HG02571 (cell line): Measurements from ENCODE around the gene SLC1A2.

Experiments used
- ATAC-seq: cut with Tn5 transposase; IDR thresholded peaks from one replicate; pipeline ENCODE4 v1.9.1; 2021; ENCODE audit warnings: mild to moderate bottlenecking, moderate library complexity; ENCODE audit not compliant: unreplicated experiment

The SLC1A2 gene

GRCh38 chr11:35377262-35377661 lies 42.1 kb downstream of the SLC1A2 start:
- no peak for ATAC-seq

- ATAC-seq, result no peak
Observed at GRCh38 chr11:35376613-35377012, 42.7 kb downstream of the SLC1A2 start.

GRCh38 chr11:35376118-35376510 lies 43.2 kb downstream of the SLC1A2 start:
- no peak for ATAC-seq

- ATAC-seq, result no peak
Observed at GRCh38 chr11:35375332-35376117, 43.8 kb downstream of the SLC1A2 start.

GRCh38 chr11:35373284-35373933 lies 45.9 kb downstream of the SLC1A2 start:
- no peak for ATAC-seq

- no peak for ATAC-seq
Observed at GRCh38 chr11:35372565-35373283, 46.6 kb downstream of the SLC1A2 start.

GRCh38 chr11:35367491-35367890 lies 51.9 kb downstream of the SLC1A2 start:
- no peak for ATAC-seq

- no peak for ATAC-seq
Observed at GRCh38 chr11:35366798-35367197, 52.6 kb downstream of the SLC1A2 start.

- no peak for ATAC-seq
Observed at GRCh38 chr11:35365961-35366360, 53.4 kb downstream of the SLC1A2 start.

GRCh38 chr11:35365395-35365794 lies 54.0 kb downstream of the SLC1A2 start:
- ATAC-seq, result no peak

GRCh38 chr11:35363854-35364780 lies 55.2 kb downstream of the SLC1A2 start:
- ATAC-seq, result no peak

GRCh38 chr11:35363246-35363801 lies 56.0 kb downstream of the SLC1A2 start:
- ATAC-seq, result no peak

GRCh38 chr11:35362521-35362980 lies 56.8 kb downstream of the SLC1A2 start:
- no peak for ATAC-seq

GRCh38 chr11:35360055-35360530 lies 59.3 kb downstream of the SLC1A2 start:
- no peak for ATAC-seq

- no peak for ATAC-seq
Observed at GRCh38 chr11:35359321-35360054, 59.9 kb downstream of the SLC1A2 start.

- no peak for ATAC-seq
Observed at GRCh38 chr11:35358391-35358790, 61.0 kb downstream of the SLC1A2 start.

- ATAC-seq, result no peak
Observed at GRCh38 chr11:35357923-35358322, 61.4 kb downstream of the SLC1A2 start.

GRCh38 chr11:35355102-35355749 lies 64.1 kb downstream of the SLC1A2 start:
- ATAC-seq, result no peak

- ATAC-seq, result no peak
Observed at GRCh38 chr11:35354644-35355043, 64.7 kb downstream of the SLC1A2 start.
